Neural progenitor cell (in vitro differentiated cells): ENCODE data around the gene CBLC. TPM values are rescaled to one million over a fixed set of nuclear protein-coding genes. Genes with fewer than 3 reads are reported as not detected.

Experiments
- DNase-seq: peaks from one replicate; pipeline ENCODE4 v3.0.0-alpha.2; 2016; ENCODE audit warnings: low spot score
- H2AFZ ChIP-seq: fragments of 200-600 bp; sonication (generic); replicated peaks from 2 replicates; pipeline ENCODE4 v1.6.1; 2016; ENCODE audit warnings: antibody characterized with exemption
- H3F3A ChIP-seq: fragments of 200-600 bp; sonication (generic); 2 replicates; pipeline ENCODE4 v1.6.1; 2016; ENCODE audit warnings: antibody characterized with exemption, low read depth
- H3K27ac ChIP-seq: fragments of 200-600 bp; sonication (generic); 2 replicates; pipeline ENCODE4 v1.5.1; 2016; ENCODE audit warnings: mild to moderate bottlenecking
- H3K27me3 ChIP-seq: fragments of 200-600 bp; sonication (generic); 2 replicates; pipeline ENCODE4 v1.6.1; 2016; ENCODE audit warnings: mild to moderate bottlenecking, moderate library complexity
- H3K36me3 ChIP-seq: fragments of 200-600 bp; sonication (generic); 2 replicates; pipeline ENCODE4 v1.5.1; 2016
- H3K4me1 ChIP-seq: fragments of 200-600 bp; sonication (generic); 2 replicates; pipeline ENCODE4 v1.6.1; 2016; ENCODE audit warnings: mixed run types
- H3K4me2 ChIP-seq: fragments of 200-600 bp; sonication (generic); 2 replicates; pipeline ENCODE4 v1.6.1; 2016
- H3K4me3 ChIP-seq: fragments of 200-600 bp; sonication (generic); 2 replicates; pipeline ENCODE4 v1.5.1; 2016
- H3K79me2 ChIP-seq: fragments of 200-600 bp; sonication (generic); 2 replicates; pipeline ENCODE4 v1.6.1; 2016; ENCODE audit warnings: low read depth
- H3K9ac ChIP-seq: fragments of 200-600 bp; sonication (generic); 2 replicates; pipeline ENCODE4 v1.6.1; 2016
- H3K9me3 ChIP-seq: fragments of 200-600 bp; sonication (generic); 2 replicates; pipeline ENCODE4 v1.5.1; 2016; ENCODE audit warnings: low read depth
- H4K20me1 ChIP-seq: fragments of 200-600 bp; sonication (generic); 2 replicates; pipeline ENCODE4 v1.6.1; 2016; ENCODE audit warnings: low read depth
- H3K27ac Mint-ChIP-seq: 3 replicates; pipeline ENCODE4 v1.8.0; 2021; ENCODE audit warnings: mixed read lengths
- H3K27me3 Mint-ChIP-seq: 2 replicates; pipeline ENCODE4 v1.8.0; 2022; ENCODE audit warnings: low read depth, mild to moderate bottlenecking, inconsistent platforms, moderate library complexity, mixed read lengths; ENCODE audit not compliant: insufficient read depth
- H3K36me3 Mint-ChIP-seq: 3 replicates; pipeline ENCODE4 v1.8.0; 2021; ENCODE audit warnings: mixed read lengths
- H3K4me1 Mint-ChIP-seq: 3 replicates; pipeline ENCODE4 v1.8.0; 2021; ENCODE audit warnings: mixed read lengths
- H3K4me3 Mint-ChIP-seq: 3 replicates; pipeline ENCODE4 v1.8.0; 2021; ENCODE audit warnings: mild to moderate bottlenecking, moderate library complexity, mixed read lengths
- H3K9me3 Mint-ChIP-seq: 3 replicates; pipeline ENCODE4 v1.8.0; 2020; ENCODE audit warnings: mixed read lengths
- CTCF ChIP-seq: fragments of 200-600 bp; sonication (generic); IDR thresholded peaks from 2 replicates; pipeline ENCODE4 v1.5.1; 2017; ENCODE audit warnings: antibody characterized with exemption, mild to moderate bottlenecking
- EZH2 ChIP-seq: fragments of 200-600 bp; sonication (generic); IDR thresholded peaks from 2 replicates; pipeline ENCODE4 v1.6.1; 2017; ENCODE audit warnings: antibody characterized with exemption, mild to moderate bottlenecking, moderate library complexity
- EZH2phosphoT487 ChIP-seq: fragments of 200-600 bp; sonication (generic); IDR thresholded peaks from 2 replicates; pipeline ENCODE4 v1.6.1; 2017; ENCODE audit warnings: antibody characterized with exemption
- total RNA-seq: library from RNA; depleted of rRNA; stranded (reverse); fragments of >200 nt; gene quantifications from 2 replicates; pipeline ENCODE4 v1.2.3, GENCODE V29; 2015; ENCODE audit warnings: low replicate concordance

Gene CBLC
- total RNA-seq, 1 donor from 2014 or later = 1.5 TPM

- Mint-ChIP-seq H3K27ac (peak overlapping the region; percentile 99), H3K4me1 (peaks cover 28% of the 10 kb centered on the region), H3K27me3 (no peaks in the 10 kb centered on the region), H3K36me3 (peaks cover under 1% of the 10 kb centered on the region), H3K9me3 (no peaks in the 10 kb centered on the region), H3K4me3 (peak overlapping the region; percentile 93)
- H3K79me2 ChIP-seq = peaks cover 55% of the 10 kb centered on the region
- H3K4me1 ChIP-seq = peaks cover 22% of the 10 kb centered on the region
- peak; percentile 95 for DNase-seq
- H3K9ac ChIP-seq = peak overlapping the region; percentile 92
- peaks cover 48% of the 10 kb centered on the region for H4K20me1 ChIP-seq
- peak overlapping the region; percentile 96 for H3K27ac ChIP-seq
- H3K27me3 ChIP-seq = no peaks in the 10 kb centered on the region
- H3F3A ChIP-seq = peaks cover 38% of the 10 kb centered on the region
- no peaks in the 10 kb centered on the region for H3K9me3 ChIP-seq
- TF ChIP-seq EZH2 = no peak
- TF ChIP-seq EZH2phosphoT487 = no peak
- TF ChIP-seq CTCF = no peak
- H2AFZ ChIP-seq = no peak overlapping the region
- peak overlapping the region; percentile 93 for H3K4me2 ChIP-seq
- no peaks in the 10 kb centered on the region for H3K36me3 ChIP-seq
- H3K4me3 ChIP-seq = peak overlapping the region; percentile 95
Measured at GRCh38 chr19:44846455-44847143, 68.9 kb downstream of the CBLC start.

GRCh38 chr19:44847144-44848035, 69.7 kb downstream of the CBLC start:
- Histone ChIP-seq H3F3A (peaks cover 38% of the 10 kb centered on the region), H3K36me3 (no peaks in the 10 kb centered on the region), H3K79me2 (peaks cover 63% of the 10 kb centered on the region), H3K9me3 (no peaks in the 10 kb centered on the region), H4K20me1 (peaks cover 56% of the 10 kb centered on the region), H3K9ac (peak overlapping the region; percentile 92), H3K4me3 (peak overlapping the region; percentile 95), H3K27ac (peak overlapping the region; percentile 96), H3K4me1 (peaks cover 22% of the 10 kb centered on the region), H3K4me2 (peak overlapping the region; percentile 93), H3K27me3 (no peaks in the 10 kb centered on the region), H2AFZ (no peak overlapping the region)
- H3K27me3 Mint-ChIP-seq = no peaks in the 10 kb centered on the region
- H3K27ac Mint-ChIP-seq = peak overlapping the region; percentile 99
- TF ChIP-seq CTCF (no peak), EZH2phosphoT487 (no peak), EZH2 (no peak)
- peaks cover 26% of the 10 kb centered on the region for H3K4me1 Mint-ChIP-seq
- DNase-seq = peak; percentile 75
- no peaks in the 10 kb centered on the region for H3K9me3 Mint-ChIP-seq
- peak overlapping the region; percentile 93 for H3K4me3 Mint-ChIP-seq
- H3K36me3 Mint-ChIP-seq = peaks cover 3% of the 10 kb centered on the region

GRCh38 chr19:44848036-44848811, 70.5 kb downstream of the CBLC start:
- H3K36me3 ChIP-seq = no peaks in the 10 kb centered on the region
- H3K9me3 ChIP-seq = no peaks in the 10 kb centered on the region
- peaks cover 71% of the 10 kb centered on the region for H3K79me2 ChIP-seq
- Mint-ChIP-seq H3K27ac (peak overlapping the region; percentile 79), H3K36me3 (peaks cover 6% of the 10 kb centered on the region), H3K4me1 (peaks cover 26% of the 10 kb centered on the region), H3K4me3 (peak overlapping the region; percentile 93), H3K9me3 (no peaks in the 10 kb centered on the region), H3K27me3 (no peaks in the 10 kb centered on the region)
- no peak overlapping the region for H2AFZ ChIP-seq
- DNase-seq = peak; percentile 67
- no peaks in the 10 kb centered on the region for H3K27me3 ChIP-seq
- H3F3A ChIP-seq = peaks cover 31% of the 10 kb centered on the region
- TF ChIP-seq CTCF = no peak
- TF ChIP-seq EZH2 = no peak
- peak overlapping the region; percentile 95 for H3K4me3 ChIP-seq
- peak overlapping the region; percentile 96 for H3K27ac ChIP-seq
- H3K4me1 ChIP-seq = peaks cover 22% of the 10 kb centered on the region
- H3K9ac ChIP-seq = peak overlapping the region; percentile 92
- H3K4me2 ChIP-seq = peak overlapping the region; percentile 93
- peaks cover 64% of the 10 kb centered on the region for H4K20me1 ChIP-seq
